NCI-H2081 treated with DMSO at 0.1 percent for 48 hours (cell line): ENCODE results near the gene OBSL1.

Source experiments
- DNase-seq: peaks from one replicate; lab custom pipeline; 2025; lab: John Stamatoyannopoulos, UW

OBSL1 gene

DNA sequence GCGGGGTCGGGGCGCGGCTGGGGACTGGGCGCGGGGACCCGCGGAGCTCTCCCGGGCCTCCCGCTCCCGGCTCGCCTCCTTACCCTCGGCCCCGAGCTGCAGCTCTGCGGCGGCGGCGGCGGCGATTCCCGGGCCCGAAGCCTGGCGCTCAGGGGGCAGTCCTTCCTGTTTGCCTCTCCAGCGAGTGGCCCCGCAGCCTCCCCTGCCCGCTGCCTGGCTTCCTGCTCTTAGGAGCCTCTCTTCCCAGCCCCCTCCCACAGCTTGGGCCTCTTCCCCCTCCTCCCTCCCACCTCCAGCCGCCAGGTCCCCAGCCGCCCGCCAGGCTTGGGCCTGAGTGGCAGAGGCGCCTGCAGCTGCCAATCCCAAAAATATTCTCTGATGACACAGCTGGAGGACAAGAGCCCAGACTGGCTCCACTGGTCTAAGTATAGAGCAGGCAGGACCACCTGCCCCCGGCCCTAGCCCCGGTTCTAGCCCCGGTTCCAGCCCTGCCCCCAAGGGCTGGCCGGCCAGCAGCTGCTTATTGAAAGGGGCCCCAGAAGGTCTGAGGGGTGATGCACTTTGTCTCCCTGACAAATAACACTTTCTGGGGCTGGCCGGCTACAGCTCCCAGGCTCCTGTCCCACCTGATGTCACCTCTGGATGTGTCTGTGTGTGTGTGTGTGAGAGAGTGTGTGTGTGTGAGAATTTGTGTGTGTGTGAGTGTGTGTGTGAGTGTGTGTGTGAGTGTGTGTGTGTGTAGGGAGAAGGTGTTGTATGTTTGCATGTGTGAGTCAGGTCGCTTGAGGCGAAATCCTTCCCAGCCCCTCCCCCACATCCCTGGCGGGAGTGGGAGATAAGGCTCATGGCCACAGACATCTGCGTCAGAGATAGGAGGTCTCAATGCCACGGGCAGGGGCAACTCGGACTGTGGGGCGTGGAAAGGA is at the start of gene OBSL1:
TSS of gene OBSL1 (minus strand) at position 229 of the 926 bp plus-strand sequence. CDS start 307 bp downstream, outside the sequence.
- DNase-seq, result peak; percentile 7

DNA sequence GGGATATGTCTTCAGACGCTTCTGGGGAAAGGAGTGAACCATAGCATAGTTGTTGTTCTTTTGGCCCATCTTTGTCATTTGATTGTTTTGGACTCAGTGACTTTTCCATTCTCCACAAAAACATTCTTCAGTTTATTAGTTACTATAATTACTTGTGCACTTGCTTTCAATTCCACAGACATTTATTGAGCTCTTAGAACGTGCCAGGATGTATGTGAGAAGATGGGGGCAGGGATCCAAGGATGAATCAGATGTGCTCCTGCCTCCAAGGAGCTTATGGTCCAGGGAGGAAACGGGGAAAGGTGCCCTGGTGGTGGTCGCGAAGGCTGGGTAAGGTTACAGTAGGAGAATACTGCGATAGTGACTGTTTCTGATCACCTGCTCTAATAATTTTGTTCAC is 49.2 kb upstream of the OBSL1 start:
- no peak for DNase-seq

DNA sequence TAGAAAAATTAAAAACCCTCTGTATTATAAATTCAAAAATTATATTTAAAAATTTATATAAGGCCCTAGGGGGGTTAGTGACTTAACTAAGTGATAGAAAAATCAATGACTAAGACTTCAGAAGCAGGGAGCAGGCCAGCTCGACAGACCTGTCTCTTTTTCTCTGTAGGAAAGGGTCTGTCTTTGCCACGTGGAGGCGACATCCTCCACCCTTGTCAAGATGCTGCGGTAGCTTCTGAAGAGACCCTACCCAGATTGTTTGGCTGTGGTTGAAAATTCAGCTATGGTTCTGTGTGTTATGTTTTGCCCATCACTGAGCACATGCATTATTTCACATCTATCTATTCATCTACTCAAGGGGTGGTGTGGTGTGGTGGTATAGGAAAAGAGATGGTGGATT is 47.9 kb upstream of the OBSL1 start:
- DNase-seq, result no peak

DNA sequence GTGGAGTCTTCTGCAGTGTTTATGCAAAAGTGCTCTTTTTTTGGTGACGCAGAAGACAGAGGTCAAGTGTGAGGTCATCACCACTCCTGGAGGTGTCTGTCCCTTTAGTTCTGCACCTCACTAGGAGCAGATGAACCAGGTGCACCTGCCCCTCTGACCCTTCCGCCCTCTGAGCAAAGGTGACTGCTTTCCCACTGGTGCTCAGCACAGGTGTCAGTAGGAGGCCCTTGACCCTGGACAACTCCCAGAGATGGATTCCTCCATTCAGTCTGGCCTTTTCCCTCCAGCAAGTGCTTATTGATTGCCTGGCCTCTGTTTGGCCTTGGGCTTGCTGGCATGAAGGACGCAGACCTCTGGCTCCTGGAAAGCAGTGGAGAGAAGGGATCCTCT is 47.4 kb upstream of the OBSL1 start:
- no peak for DNase-seq

DNA sequence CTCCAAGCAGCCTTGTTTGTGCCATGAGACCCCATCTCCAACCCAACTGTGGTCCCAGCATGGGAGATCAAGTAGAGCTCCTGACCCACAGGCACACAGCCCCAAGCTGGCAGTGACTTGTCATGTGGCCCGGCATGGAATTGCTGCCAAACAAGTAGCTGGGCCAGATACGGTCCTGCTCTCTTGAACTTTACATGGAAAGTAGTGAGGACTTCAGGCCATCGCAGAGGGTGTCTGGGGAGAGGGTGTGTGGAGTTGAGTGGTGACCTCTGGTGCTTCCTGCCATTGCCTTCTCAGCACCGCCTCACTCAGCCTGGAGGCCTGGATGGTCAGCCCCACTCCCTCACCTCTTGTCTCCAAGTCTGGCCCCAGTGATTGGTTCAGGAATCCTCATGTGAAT is 45.2 kb upstream of the OBSL1 start:
- no peak for DNase-seq

DNA sequence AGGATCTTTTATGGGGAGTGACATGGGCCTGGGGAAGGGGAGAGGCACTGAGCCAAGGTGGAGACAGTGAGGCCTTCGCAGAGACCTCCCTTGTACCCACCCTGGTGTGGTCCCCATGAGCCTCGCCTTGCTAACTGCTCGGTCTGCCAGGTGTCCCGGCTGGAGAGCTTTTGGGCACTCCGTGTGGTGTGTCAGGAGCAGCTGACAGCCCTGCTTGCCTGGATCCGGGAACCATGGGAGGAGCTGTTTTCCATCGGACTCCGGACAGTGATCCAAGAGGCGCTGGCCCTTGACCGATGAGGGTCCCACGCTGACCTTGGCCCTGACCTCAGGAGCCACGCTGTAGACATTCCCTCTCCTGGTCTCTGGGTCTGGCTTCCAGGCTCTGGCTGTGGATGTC is 44.6 kb upstream of the OBSL1 start:
- no peak for DNase-seq

DNA sequence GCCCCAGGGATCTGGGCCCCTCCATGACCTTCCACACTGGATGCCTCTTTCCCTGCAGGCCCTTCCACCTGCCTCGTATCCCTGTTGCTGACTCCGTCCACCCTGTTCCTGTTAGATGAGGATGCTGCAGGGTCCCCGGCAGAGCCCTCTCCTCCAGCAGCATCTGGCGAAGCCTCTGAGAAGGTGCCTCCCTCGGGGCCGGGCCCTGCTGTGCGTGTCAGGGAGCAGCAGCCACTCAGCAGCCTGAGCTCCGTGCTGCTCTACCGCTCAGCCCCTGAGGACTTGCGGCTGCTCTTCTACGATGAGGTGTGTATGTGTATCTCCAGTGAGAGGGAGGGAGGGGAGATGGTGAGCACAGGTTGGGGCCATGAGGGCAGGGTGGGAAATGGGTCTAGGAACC is 43.7 kb upstream of the OBSL1 start:
- no peak for DNase-seq

DNA sequence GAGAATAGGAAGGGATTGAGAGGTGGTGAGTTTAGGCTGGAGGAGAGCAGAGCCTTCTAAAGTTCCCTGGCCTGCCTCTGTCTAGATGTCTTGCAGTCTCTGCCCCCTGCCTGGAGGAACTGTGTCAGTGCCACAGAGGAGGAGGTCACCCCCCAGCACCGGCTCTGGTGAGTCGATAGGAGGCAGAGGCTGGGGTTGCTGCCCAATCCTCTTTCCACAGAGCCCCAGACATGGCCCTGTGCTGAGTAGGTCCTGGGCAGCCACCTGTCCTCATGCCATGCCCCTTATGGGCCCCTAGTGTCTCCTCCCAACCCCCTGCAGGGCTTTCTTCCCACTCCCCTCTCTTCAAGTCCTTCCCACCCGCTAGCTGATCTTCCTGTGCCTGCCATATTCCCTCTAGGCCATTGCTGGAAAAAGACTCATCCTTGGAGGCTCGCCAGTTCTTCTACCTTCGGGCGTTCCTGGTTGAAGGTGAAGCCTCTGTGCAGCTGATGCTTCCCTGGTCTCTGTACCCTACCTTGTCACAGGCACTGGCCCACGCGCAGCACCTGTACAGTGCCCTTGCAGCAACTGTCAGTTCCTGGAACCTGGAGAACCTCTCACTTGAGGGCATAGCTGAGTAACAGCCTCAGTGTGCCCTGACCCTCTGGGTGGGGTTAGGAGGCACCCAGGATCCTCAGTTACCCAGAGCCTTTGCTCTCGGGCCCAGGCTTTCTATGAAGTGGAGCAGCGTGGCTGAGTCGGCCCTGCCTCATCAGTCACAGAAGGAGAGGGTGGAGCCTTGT is 42.9 kb upstream of the OBSL1 start:
- no peak for DNase-seq

DNA sequence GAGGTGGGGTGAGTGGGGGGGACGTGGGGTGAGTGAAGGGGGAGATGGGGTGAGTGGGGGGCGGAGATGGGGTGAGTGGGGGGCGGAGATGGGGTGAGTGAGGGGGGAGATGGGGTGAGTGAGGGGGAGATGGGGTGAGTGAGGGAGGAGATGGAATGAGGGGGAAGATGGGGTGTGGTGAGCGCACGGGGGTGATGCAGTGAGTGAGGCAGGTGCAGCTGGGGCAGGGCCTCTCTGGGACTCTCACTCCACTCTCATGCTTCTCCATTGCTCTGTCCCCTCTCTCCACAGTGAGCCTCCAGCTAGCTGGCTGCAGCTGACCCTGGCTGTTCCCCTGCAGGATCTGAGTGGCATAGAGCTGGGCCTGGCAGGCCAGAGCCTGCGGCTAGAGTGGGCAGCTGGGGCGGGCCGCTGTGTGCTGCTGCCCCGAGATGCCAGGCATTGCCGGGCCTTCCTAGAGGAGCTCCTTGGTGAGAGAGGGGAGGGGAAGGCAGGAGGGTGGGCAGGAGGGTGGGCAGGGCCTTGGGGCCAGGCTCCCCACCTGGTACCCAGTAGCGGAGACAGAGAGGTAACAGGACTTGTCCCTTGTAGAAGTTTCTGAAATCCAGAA is 42.2 kb upstream of the OBSL1 start:
- no peak for DNase-seq

DNA sequence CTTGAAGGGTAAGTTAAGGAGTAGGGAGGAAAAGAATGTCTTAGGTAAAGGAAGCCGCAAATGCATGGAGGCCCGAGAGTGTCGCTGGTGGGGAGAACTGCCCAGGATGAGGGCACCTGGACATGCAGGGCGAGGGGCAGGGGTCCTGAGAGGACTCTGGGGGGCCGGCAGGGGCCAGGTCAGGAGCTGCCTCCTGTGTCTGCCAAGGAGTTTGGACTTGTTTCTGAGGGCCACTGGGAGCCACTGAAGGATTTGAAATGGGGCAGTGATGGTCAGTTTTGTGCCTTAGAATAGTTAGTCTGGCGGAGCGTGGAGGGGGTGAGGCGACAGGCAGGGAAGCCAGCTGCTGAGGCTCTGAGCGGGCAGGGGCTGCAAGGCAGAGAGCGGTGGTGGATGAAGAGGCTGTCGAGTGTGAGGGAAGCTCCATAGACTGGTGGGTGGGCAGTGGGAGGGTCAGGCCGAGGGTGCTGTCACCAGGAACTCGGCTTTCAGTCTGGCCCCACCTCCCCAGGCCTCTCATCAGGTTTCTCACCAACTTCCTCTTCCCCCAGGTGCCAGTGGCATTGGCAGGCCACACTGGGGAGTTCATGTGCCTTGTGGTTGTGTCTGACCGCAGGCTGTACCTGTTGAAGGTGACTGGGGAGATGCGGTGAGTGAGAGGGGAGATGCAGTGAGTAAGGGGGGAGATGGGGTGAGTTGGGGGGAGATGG is 41.4 kb upstream of the OBSL1 start:
- no peak for DNase-seq

DNA sequence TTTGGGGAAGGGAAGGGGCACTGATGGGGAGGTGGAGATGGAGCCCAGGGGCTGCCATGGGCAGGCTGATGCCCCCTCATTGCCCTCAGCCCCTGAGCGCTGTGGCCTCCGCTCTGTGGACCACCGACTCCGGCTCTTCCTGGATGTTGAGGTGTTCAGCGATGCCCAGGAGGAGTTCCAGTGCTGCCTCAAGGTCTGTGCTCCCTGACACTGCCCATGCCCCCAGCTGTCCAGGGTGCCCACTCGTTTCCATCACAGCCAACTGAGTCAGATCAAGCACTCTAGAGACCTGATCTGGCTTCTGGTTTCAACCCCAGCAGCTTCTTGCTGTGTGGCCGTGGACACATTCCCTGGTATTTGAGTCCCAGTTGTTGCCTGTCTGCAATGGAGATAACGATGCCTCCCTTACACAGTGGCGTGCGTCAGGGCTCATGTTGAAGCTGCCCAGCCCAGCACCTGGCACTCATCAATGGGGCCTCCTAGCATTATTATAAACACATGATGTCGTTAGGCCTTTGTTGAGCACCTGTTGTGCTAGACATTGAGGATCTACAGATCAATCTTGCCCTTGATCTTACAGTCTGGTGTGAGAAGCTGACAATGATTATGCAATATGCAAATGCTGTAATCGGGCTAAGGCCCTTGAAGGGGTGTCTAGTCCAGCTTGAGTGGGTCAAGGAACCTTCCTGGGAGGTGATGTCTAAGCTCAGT is 40.7 kb upstream of the OBSL1 start:
- DNase-seq, result no peak

DNA sequence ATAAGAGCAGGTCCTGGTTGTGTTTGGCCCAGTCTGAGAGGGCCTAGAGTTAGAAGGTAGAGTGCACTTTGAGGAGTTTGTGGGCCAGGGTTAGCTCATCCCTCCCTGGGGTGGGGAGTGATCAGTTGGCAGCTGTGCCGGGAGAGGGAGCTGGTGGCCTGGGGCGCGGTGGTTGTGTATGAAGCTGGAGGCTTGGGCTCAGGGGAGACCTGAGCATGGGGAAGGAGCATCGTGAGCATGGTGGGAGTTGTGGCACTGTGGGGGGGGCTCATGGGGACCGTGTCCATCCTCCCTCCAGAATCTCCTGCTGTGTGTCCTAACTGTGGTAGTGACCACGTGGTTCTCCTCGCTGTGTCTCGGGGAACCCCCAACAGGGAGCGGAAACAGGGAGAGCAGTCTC is 40.0 kb upstream of the OBSL1 start:
- DNase-seq, result no peak

DNA sequence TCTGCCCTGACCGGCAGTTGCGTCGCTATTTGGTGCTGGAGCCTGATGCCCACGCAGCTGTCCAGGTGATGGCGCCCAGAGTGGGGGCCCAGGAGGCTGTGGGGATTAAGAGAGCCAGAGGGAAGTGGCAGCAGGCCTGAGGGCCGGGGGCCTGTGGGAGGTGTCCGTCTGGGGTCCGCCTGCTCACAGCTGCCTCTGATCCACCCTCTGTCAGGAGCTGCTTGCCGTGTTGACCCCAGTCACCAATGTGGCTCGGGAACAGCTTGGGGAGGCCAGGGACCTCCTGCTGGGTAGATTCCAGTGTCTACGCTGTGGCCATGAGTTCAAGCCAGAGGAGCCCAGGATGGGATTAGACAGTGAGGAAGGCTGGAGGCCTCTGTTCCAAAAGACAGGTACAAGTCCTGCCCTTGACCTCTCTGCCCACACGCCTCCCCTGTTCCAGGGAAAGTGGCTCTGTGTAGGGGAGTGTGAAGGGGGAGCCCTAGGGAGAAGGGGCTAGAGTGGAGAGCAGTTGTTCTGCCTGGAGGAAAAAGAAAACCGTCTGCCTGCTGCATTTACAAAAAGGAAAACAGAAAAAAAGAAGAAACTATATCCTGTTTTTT is 37.9 kb upstream of the OBSL1 start:
- no peak for DNase-seq

DNA sequence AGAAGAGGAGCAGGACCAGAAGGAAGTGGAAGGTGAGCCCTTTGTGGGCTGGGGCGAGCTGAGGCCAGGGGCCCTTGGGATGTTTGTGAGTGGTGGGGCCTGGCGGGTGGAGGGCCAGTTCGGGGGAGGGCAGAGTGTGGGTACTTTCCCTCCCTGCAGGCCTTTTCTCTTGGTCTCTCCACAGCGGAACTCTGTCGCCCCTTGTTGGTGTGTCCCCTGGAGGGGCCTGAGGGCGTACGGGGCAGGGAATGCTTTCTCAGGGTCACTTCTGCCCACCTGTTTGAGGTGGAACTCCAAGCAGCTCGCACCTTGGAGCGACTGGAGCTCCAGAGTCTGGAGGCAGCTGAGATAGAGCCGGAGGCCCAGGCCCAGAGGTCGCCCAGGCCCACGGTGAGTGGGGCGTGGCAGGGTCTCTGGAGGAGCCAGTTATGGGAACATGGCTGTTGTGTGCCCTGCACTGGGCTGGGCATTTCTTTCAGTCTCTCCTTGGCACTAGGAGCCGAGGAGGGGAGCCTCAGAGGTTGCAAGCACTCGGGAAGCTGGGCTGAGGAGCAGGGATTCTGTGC is 37.1 kb upstream of the OBSL1 start:
- DNase-seq, result no peak

DNA sequence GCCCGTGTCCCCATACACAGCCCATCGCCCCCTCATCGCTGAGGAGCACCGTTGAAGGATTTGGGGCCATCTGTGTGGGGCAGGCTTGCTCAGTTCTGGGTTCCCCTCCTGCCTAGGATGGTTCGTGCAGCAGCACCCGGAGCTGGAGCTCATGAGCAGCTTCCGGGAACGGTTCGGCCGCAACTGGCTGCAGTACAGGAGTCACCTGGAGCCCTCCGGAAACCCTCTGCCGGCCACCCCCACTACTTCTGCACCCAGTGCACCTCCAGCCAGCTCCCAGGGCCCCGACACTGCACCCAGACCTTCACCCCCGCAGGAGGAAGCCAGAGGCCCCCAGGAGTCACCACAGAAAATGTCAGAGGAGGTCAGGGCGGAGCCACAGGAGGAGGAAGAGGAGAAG is 36.6 kb upstream of the OBSL1 start:
- no peak for DNase-seq

DNA sequence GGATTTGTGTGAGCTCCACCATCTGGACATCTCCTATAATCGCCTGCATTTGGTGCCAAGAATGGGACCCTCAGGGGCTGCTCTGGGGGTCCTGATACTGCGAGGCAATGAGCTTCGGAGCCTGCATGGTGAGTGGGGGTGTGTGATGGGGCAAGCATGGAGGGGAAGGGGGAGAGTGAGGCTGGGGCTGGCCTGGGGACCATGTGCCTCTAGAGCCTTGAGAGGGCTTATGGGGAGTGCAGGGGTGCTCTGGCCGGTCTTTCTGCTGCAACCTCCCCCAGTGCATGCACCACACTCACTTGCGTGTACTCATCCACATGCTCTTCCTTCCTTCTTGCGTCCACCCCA is 34.2 kb upstream of the OBSL1 start:
- no peak for DNase-seq

DNA sequence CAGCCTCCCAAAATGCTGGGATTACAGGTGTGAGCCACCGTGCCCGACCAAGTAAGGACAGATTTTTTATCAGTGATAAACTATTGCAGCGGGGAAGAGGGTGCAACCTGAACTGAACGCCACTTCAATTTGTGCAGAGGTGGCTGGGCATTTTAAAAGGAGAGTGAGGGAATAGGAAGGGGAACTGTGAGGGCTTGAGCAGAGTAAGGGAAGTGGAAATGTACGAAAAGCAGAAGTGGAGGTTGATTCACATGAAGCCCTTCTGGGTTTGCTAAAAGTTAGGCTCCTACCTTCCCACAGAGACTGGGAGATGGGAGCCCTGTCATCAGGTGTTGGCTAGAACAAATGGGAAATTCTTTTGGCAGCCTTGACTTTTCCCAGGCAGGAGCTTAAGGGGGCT is 32.4 kb upstream of the OBSL1 start:
- no peak for DNase-seq

DNA sequence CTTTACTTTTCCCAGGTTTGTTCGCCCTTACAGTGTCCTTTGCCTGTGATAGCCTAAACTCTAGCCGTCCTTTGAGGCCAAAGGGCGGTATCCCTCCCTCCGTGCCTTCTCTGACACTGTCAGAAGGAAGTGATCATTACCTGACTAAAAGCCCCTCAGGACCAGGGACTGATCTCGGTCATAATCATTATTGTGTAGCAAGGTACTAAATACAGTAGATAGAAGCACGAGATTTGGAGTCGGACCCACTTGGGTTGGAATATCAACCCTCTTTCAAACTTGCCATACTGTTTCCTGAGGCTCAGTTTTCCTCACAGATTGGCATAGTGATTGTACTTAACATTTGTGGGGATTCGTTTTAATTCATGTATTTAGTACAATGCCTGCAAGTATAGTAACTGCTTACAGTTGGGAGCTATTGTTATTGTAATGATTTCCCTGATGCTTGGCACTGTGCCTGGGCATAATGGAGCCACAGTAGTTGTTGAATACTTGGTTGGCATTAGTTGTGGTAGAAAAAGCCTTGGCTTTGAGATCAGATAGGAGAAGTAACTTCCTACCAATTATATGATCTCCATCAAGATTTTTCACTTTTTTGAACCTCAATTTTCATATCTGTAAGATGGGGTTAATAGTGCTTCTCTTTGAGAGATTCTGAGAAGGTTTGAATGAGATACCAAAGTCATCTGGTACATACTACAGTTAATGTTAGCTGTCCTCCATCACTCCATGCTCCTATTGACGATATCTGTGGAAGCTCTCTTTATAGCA is 27.2 kb upstream of the OBSL1 start:
- no peak for DNase-seq

DNA sequence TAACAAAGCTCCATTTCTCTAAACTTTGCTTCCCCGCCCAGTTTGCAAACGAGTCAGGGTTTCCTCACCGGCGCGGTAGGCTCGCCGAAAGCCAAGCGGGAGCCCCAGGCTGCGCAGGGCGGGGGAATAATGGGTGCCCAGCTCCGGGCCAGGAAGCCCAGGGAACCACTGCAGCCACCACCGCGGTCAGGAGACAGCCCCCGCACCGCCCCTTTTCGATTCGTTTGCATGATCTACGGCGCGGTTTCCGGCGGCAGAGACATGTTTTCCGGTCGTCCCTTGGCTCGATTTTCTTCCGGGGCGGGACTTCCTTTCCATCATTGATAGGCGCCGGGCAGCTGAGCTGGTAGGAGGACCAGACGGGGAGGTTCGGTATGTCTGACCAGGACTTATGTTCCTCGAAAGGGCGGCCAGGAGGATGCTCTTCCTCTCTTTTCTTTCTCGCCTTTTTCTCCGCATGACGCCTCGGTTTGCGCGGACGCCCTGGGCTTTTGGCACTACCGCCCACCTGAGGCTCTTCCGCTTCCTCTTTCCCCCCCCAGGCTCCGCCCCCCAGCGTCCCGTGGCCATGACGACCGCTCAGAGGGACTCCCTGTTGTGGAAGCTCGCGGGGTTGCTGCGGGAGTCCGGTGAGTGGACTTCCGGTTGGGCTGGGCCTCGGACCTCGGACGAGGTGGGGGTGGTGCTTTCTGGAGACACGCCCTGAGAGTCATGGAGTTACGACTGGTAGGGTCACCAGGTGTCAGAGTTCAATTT is 26.4 kb upstream of the OBSL1 start, which contains the start of gene STK11IP:
TSS of gene STK11IP (plus strand) at position 306 of the 756 bp plus-strand sequence. CDS start at position 569, 263 bp downstream.
- DNase-seq, result peak; percentile 85
